Measurements from ENCODE around the gene MAZ. TPM values are rescaled to one million over a fixed set of nuclear protein-coding genes. Genes with fewer than 3 reads are reported as not detected.

Gene MAZ
- total and polyA plus RNA-seq, 4 donors = 16.0 to 272 (median 45.1) TPM

GRCh38 chr16:29841631-29842030 is 35.3 kb downstream of the MAZ start:
- no peak for DNase-seq (ENCODE audit: low spot score)
- Histone ChIP-seq H3K9ac (ENCODE audit: low read depth in 1 of 2, low read length in 2 of 2) (no peak overlapping the region), H3K4me3 (ENCODE audit: low read depth in 1 of 3, low read length in 3 of 3) (no peak overlapping the region), H3K27me3 (ENCODE audit: control insufficient read depth in 4 of 4, insufficient read depth in 4 of 4, low read length in 3 of 4) (no peaks in the 10 kb centered on the region), H3K27ac (ENCODE audit: low read depth in 1 of 2, low read length in 2 of 2) (no peak overlapping the region), H3K4me1 (ENCODE audit: control insufficient read depth in 4 of 4, insufficient read depth in 4 of 4, low read length in 3 of 4) (no peaks in the 10 kb centered on the region), H3K9me3 (ENCODE audit: control insufficient read depth in 4 of 4, low read length in 3 of 4) (no peaks in the 10 kb centered on the region), H3K36me3 (ENCODE audit: control insufficient read depth in 4 of 4, insufficient read depth in 3 of 4, low read depth in 1 of 4, low read length in 3 of 4) (peaks cover 18 to 70% (median 23%) of the 10 kb centered on the region in 4 donors)
- 95% methylated on average over 23 of the region's 23 CpGs for WGBS
- TF ChIP-seq TAF1 (conservative IDR thresholded peaks at IDR 0.05) = no peak
- TF ChIP-seq RXRA (IDR thresholded peaks at IDR 0.05) = no peak
- TF ChIP-seq MAX (IDR thresholded peaks at IDR 0.05) = no peak
- TF ChIP-seq SP1 (IDR thresholded peaks at IDR 0.05) = no peak
- no peak for TF ChIP-seq FOXA2 (IDR thresholded peaks at IDR 0.05)
- TF ChIP-seq JUND (IDR thresholded peaks at IDR 0.05) = no peak
- no peak for TF ChIP-seq RAD21 (IDR thresholded peaks at IDR 0.05)
- no peak for TF ChIP-seq NR2F2 (IDR thresholded peaks at IDR 0.05)
- no peak for TF ChIP-seq HNF4A (conservative IDR thresholded peaks at IDR 0.05)
- no peak for TF ChIP-seq ATF3 (IDR thresholded peaks at IDR 0.05)
- TF ChIP-seq EGR1 (IDR thresholded peaks at IDR 0.05; ENCODE audit: low read depth in 2 of 2) = no peak
- TF ChIP-seq YY1 (IDR thresholded peaks at IDR 0.05) = no peak
- no peak for TF ChIP-seq ZBTB33 (IDR thresholded peaks at IDR 0.05)
- no peak for TF ChIP-seq HNF4G (IDR thresholded peaks at IDR 0.05)
- no peak for TF ChIP-seq GABPA (IDR thresholded peaks at IDR 0.05 in 1 of 2, conservative IDR thresholded peaks at IDR 0.05 in 1 of 2)
- no peak for TF ChIP-seq REST (IDR thresholded peaks at IDR 0.05)
- TF ChIP-seq CTCF (IDR thresholded peaks at IDR 0.05; ENCODE audit: low read depth, low read length, missing input control) = no peak
